ENCODE measurements around the gene UTS2R. TPM values are rescaled to one million over a fixed set of nuclear protein-coding genes. Genes with fewer than 3 reads are reported as not detected.
"Not testable (repeated sequence)": the region's sequence is repeated elsewhere in the genome, so short reads cannot be mapped to it uniquely, and the experiment has no call there.

Gene UTS2R
- total RNA-seq, 4 donors from 2014 or later = not detected

GRCh38 chr17:82373731-82374625 lies 2.4 kb downstream of the UTS2R start:
- intact Hi-C loops (cut with DNase I) = no loop called here
- no peak for TF ChIP-seq EP300 (IDR thresholded peaks at IDR 0.05)
- Histone ChIP-seq H3K4me3 (no peak overlapping the region), H3K36me3 (no peaks in the 10 kb centered on the region), H3K27ac (replicated peaks in 1 of 4) (no peak overlapping the region), H3K27me3 (peaks cover 0 to 91% (median 60%) of the 10 kb centered on the region in 4 donors), H3K9me3 (no peaks in the 10 kb centered on the region), H3K4me1 (peaks cover 11 to 36% (median 23%) of the 10 kb centered on the region in 4 donors)
- DNase-seq (ENCODE audit: extremely low spot score) = no peak
- 93% methylated on average over 14 of the region's 37 CpGs for WGBS

GRCh38 chr17:82374626-82375331 lies 3.2 kb downstream of the UTS2R start:
- DNase-seq (ENCODE audit: extremely low spot score) = no peak
- WGBS = 59% methylated on average over 24 of the region's 79 CpGs
- Histone ChIP-seq H3K27ac (replicated peaks in 1 of 4) (no peak overlapping the region), H3K27me3 (peaks cover 0 to 92% (median 57%) of the 10 kb centered on the region in 4 donors), H3K4me3 (no peak overlapping the region), H3K9me3 (no peaks in the 10 kb centered on the region), H3K36me3 (no peaks in the 10 kb centered on the region), H3K4me1 (peaks cover 11 to 40% (median 23%) of the 10 kb centered on the region in 4 donors)
- no peak for TF ChIP-seq POLR2AphosphoS5 (IDR thresholded peaks at IDR 0.05)
- TF ChIP-seq CTCF (IDR thresholded peaks at IDR 0.05) = no peak
- no peak for TF ChIP-seq EP300 (IDR thresholded peaks at IDR 0.05)
- TF ChIP-seq POLR2A (IDR thresholded peaks at IDR 0.05; ENCODE audit: low read depth) = no peak
- intact Hi-C loops (cut with DNase I) = no loop called here

GRCh38 chr17:82375359-82376041 lies 3.9 kb downstream of the UTS2R start:
- Histone ChIP-seq H3K27ac (replicated peaks in 1 of 4) (no peak overlapping the region), H3K36me3 (no peaks in the 10 kb centered on the region), H3K27me3 (peaks cover 0 to 92% (median 50%) of the 10 kb centered on the region in 4 donors), H3K4me3 (no peak overlapping the region), H3K4me1 (peaks cover 8 to 35% (median 18%) of the 10 kb centered on the region in 4 donors), H3K9me3 (no peaks in the 10 kb centered on the region)
- no peak for TF ChIP-seq POLR2A (IDR thresholded peaks at IDR 0.05; ENCODE audit: low read depth)
- TF ChIP-seq EP300 (IDR thresholded peaks at IDR 0.05) = no peak
- TF ChIP-seq POLR2AphosphoS5 (IDR thresholded peaks at IDR 0.05) = no peak
- no peak for TF ChIP-seq CTCF (IDR thresholded peaks at IDR 0.05)
- intact Hi-C loops (cut with DNase I) = no loop called here
- 47% methylated on average over 3 of the region's 46 CpGs for WGBS
- DNase-seq (ENCODE audit: extremely low spot score) = no peak

GRCh38 chr17:82376042-82376730 lies 4.6 kb downstream of the UTS2R start:
- no peak for DNase-seq (ENCODE audit: extremely low spot score)
- WGBS = 82% methylated on average over 14 of the region's 16 CpGs
- Histone ChIP-seq H3K9me3 (no peaks in the 10 kb centered on the region), H3K36me3 (no peaks in the 10 kb centered on the region), H3K4me3 (no peak overlapping the region), H3K4me1 (peaks cover 3 to 33% (median 11%) of the 10 kb centered on the region in 4 donors), H3K27ac (replicated peaks in 1 of 4) (no peak overlapping the region), H3K27me3 (peaks cover 0 to 88% (median 43%) of the 10 kb centered on the region in 4 donors)
- intact Hi-C loops (cut with DNase I) = no loop called here
- TF ChIP-seq CTCF (IDR thresholded peaks at IDR 0.05) (no peak), EP300 (IDR thresholded peaks at IDR 0.05) (no peak), POLR2A (IDR thresholded peaks at IDR 0.05; ENCODE audit: low read depth) (no peak), POLR2AphosphoS5 (IDR thresholded peaks at IDR 0.05) (no peak)

GRCh38 chr17:82377294-82377693 lies 5.7 kb downstream of the UTS2R start:
- H3K9me3 ChIP-seq; H3K27ac ChIP-seq (replicated peaks in 1 of 4); DNase-seq (ENCODE audit: extremely low spot score); H3K36me3 ChIP-seq; H3K4me3 ChIP-seq; intact Hi-C loops (cut with DNase I): not testable (repeated sequence)
- Histone ChIP-seq H3K27me3 (peaks cover 0 to 88% (median 32%) of the 10 kb centered on the region in 4 donors), H3K4me1 (peaks cover 0 to 25% (median 2%) of the 10 kb centered on the region in 4 donors)
- WGBS = 61% methylated on average over 3 of the region's 5 CpGs

Data from esophagus muscularis mucosa (tissue), 4 donors.